ENCODE results near the gene PPP4R4. TPM values are rescaled to one million over a fixed set of nuclear protein-coding genes. Genes with fewer than 3 reads are reported as not detected.

The PPP4R4 gene
- total and polyA plus RNA-seq, 2 of the 4 experiments (the other 2 are of a cell fraction) = 0.17 to 0.36 TPM

GRCh38 chr14:94285158-94285557 lies 111.0 kb downstream of the PPP4R4 start:
- Histone ChIP-seq H4K5ac (ENCODE audit: low read depth, low read length) (no peak overlapping the region), H2BK5ac (ENCODE audit: low read depth, low read length, poor library complexity, severe bottlenecking) (no peak overlapping the region), H3K56ac (ENCODE audit: extremely low read depth, insufficient read depth, low read length) (no peak overlapping the region), H3K9me3 (ENCODE audit: control insufficient read depth, insufficient read depth, low read length) (0 out of 2 replicates have a peak, but pooled peaks cover 2% of the 10 kb centered on the region), H3K4me3 (ENCODE audit: insufficient read depth, low read depth, low read length) (no peak overlapping the region), H3K79me1 (ENCODE audit: low read depth in 1 of 2, low read length in 2 of 2) (no peaks in the 10 kb centered on the region), H4K91ac (ENCODE audit: insufficient read depth, low read depth, low read length) (no peak overlapping the region), H2BK20ac (ENCODE audit: low read depth, low read length) (no peak overlapping the region), H2BK120ac (ENCODE audit: low read depth, low read length) (no peak overlapping the region), H3K9me1 (ENCODE audit: insufficient read depth, low read length) (no peaks in the 10 kb centered on the region), H2AK5ac (ENCODE audit: low read depth, low read length) (no peak overlapping the region), H4K20me1 (ENCODE audit: insufficient read depth, low read length) (no peaks in the 10 kb centered on the region), H2AFZ (replicated peaks; ENCODE audit: low read length, poor library complexity) (no peak overlapping the region), H3K27me3 (ENCODE audit: control insufficient read depth, insufficient read depth, low read length) (no peaks in the 10 kb centered on the region), H3K4ac (ENCODE audit: low read depth, low read length) (no peak overlapping the region), H4K8ac (ENCODE audit: low read depth in 2 of 2, low read length in 2 of 2) (no peak overlapping the region), H3K14ac (replicated peaks; ENCODE audit: low read depth, low read length) (no peak overlapping the region), H3K36me3 (ENCODE audit: control insufficient read depth, insufficient read depth, low read length) (no peaks in the 10 kb centered on the region), H2AK9ac (replicated peaks; ENCODE audit: low read depth, low read length, poor library complexity) (no peak overlapping the region), H3K27ac (ENCODE audit: insufficient read depth, low read length) (no peak overlapping the region), H3K9ac (ENCODE audit: low read depth, low read length) (no peak overlapping the region), H2BK15ac (ENCODE audit: low read depth, low read length) (no peak overlapping the region), H3K18ac (ENCODE audit: low read depth, low read length) (no peak overlapping the region), H3K4me2 (ENCODE audit: low read depth, low read length) (no peak overlapping the region), H3K23ac (ENCODE audit: low read depth, low read length) (no peak overlapping the region), H3K4me1 (ENCODE audit: control insufficient read depth, insufficient read depth, low read length) (no peaks in the 10 kb centered on the region)
- BruUV-seq (replicated peaks) = no TSS peak
- intact Hi-C loops (cut with micrococcal nuclease) = no loop called here
- ATAC-seq (ENCODE audit: low read depth) (no peak), DNase-seq (no peak)
- in situ Hi-C loops (cut with MboI; ENCODE audit: low sequenced_read_pairs) = no loop called here
- TF ChIP-seq USF2 (IDR thresholded peaks at IDR 0.05; ENCODE audit: low read depth, low read length) (no peak), MXI1 (IDR thresholded peaks at IDR 0.05; ENCODE audit: borderline replicate concordance, low read depth, low read length) (no peak), RCOR1 (IDR thresholded peaks at IDR 0.05; ENCODE audit: insufficient replicate concordance, low read length) (no peak), SMC3 (IDR thresholded peaks at IDR 0.05; ENCODE audit: low read depth, low read length) (no peak), CEBPB (IDR thresholded peaks at IDR 0.05; ENCODE audit: low read depth, low read length) (no peak), MAZ (IDR thresholded peaks at IDR 0.05; ENCODE audit: borderline replicate concordance, low read depth, low read length) (no peak), CHD1 (IDR thresholded peaks at IDR 0.05; ENCODE audit: low read depth, low read length) (no peak), POLR2A (IDR thresholded peaks at IDR 0.05; ENCODE audit: low read depth, low read length) (no peak), MAFK (IDR thresholded peaks at IDR 0.05; ENCODE audit: low read depth, low read length) (no peak)
- dilution Hi-C loops (cut with HindIII; ENCODE audit: low sequenced_read_pairs, unreplicated experiment) = no loop called here
- ChIA-PET POLR2A (ENCODE audit: unreplicated experiment) (no interaction called here), CTCF (interaction anchor here (0.6 kb wide), 1 partner anchor 239 kb away, joined by 3 read pairs; no protein-coding TSS in a partner anchor)

Data from IMR-90 (cell line).